Measurements from ENCODE around the gene PDE6H. TPM values are rescaled to one million over a fixed set of nuclear protein-coding genes. Genes with fewer than 3 reads are reported as not detected.

PDE6H gene
- polyA plus RNA-seq, 10 donors = not detected

GRCh38 chr12:14999695-15000365 is 27.0 kb downstream of the PDE6H start:
- DNase-seq = no peak

- DNase-seq = no peak
Observed at GRCh38 chr12:15000575-15000974, 27.7 kb downstream of the PDE6H start.

GRCh38 chr12:15001733-15002382 is 29.0 kb downstream of the PDE6H start:
- peak; percentile 13 to 71 (median 52) for DNase-seq

GRCh38 chr12:15004421-15004820 is 31.6 kb downstream of the PDE6H start:
- no peak for DNase-seq

- DNase-seq = no peak
Observed at GRCh38 chr12:15005064-15005463, 32.2 kb downstream of the PDE6H start.

- DNase-seq = no peak
Observed at GRCh38 chr12:15007551-15007950, 34.7 kb downstream of the PDE6H start.

GRCh38 chr12:15011162-15011561 is 38.3 kb downstream of the PDE6H start:
- no peak for DNase-seq

- no peak for DNase-seq
Observed at GRCh38 chr12:15013634-15014179, 40.9 kb downstream of the PDE6H start.

GRCh38 chr12:15014708-15015107 is 41.9 kb downstream of the PDE6H start:
- DNase-seq = no peak

GRCh38 chr12:15015121-15015520 is 42.3 kb downstream of the PDE6H start:
- DNase-seq = no peak

- no peak for DNase-seq
Observed at GRCh38 chr12:15020156-15020555, 47.3 kb downstream of the PDE6H start.

Other genes with a start within 250 kb of the PDE6H start
- gene WBP11, start 169.6 kb upstream of the PDE6H start, polyA plus RNA-seq (ENCODE audit: insufficient read length in 10 of 10) = 10 to 100 TPM; 49.0 to 71.0 (median 58.8) TPM
- gene C12orf60, start 169.4 kb upstream of the PDE6H start, polyA plus RNA-seq (ENCODE audit: insufficient read length in 10 of 10) = 1 to 10 TPM in 8 of 10 donors, under 1 TPM in 2; 0.73 to 2.5 (median 1.3) TPM
- under 1 TPM; 0.08 to 0.42 (median 0.19) TPM for gene SMCO3, start 158.9 kb upstream of the PDE6H start, polyA plus RNA-seq (ENCODE audit: insufficient read length in 10 of 10)
- under 1 TPM in 9 of 10 donors, not detected in 1; 0.03 to 0.67 (median 0.19) TPM for gene ART4, start 129.5 kb upstream of the PDE6H start, polyA plus RNA-seq (ENCODE audit: insufficient read length in 10 of 10)
- gene MGP, start 87.2 kb upstream of the PDE6H start, polyA plus RNA-seq (ENCODE audit: insufficient read length in 10 of 10) = 100 to 1,000 TPM; 176 to 480 (median 293) TPM
- 1 to 10 TPM in 1 of 10 donors, under 1 TPM in 8, not detected in 1; 0.14 to 1.2 (median 0.55) TPM for gene ERP27, start 34.5 kb upstream of the PDE6H start, polyA plus RNA-seq (ENCODE audit: insufficient read length in 10 of 10)
- gene ARHGDIB, start 11.4 kb upstream of the PDE6H start, polyA plus RNA-seq (ENCODE audit: insufficient read length in 10 of 10) = 10 to 100 TPM; 33.5 to 83.5 (median 45.8) TPM
- 10 to 100 TPM in 1 of 10 donors, 1 to 10 TPM in 9; 5.9 to 11.1 (median 7.2) TPM for gene RERG, start 248.4 kb downstream of the PDE6H start, polyA plus RNA-seq (ENCODE audit: insufficient read length in 10 of 10)